PC-9 (cell line): Measurements from ENCODE around the gene ZNF428. TPM values are rescaled to one million over a fixed set of nuclear protein-coding genes. Genes with fewer than 3 reads are reported as not detected.

Source experiments
- BruUV-seq: library from RNA; stranded (reverse); fragments of 400-500 nt; replicated peaks from 2 replicates; lab custom pipeline; 2021; lab: Mats Ljungman, UMichigan
- CTCF ChIA-PET: fragments of 300-600 bp; sonication (Branson Sonifier 250); formaldehyde crosslinking; loops from one replicate; lab custom pipeline; 2022; ENCODE audit warnings: antibody characterized with exemption; lab: Charles Lee
- POLR2A ChIA-PET: fragments of 300-600 bp; sonication (Branson Sonifier 250); formaldehyde crosslinking; loops from one replicate; lab custom pipeline; 2022; ENCODE audit warnings: antibody characterized with exemption; ENCODE audit not compliant: unreplicated experiment; lab: Charles Lee
- DNase-seq, 2 experiments: peaks; one replicate each; pipeline versions ENCODE4 v3.0.0 to v3.0.0-alpha.2; 2015 to 2022; ENCODE audit warnings: mixed read lengths in 1 of 2
- H2AFZ ChIP-seq: fragments of 200-600 bp; sonication (generic); 2 replicates; pipeline ENCODE4 v1.8.1; 2017; ENCODE audit warnings: antibody characterized with exemption
- H3F3A ChIP-seq: fragments of 200-600 bp; sonication (generic); 2 replicates; pipeline ENCODE4 v1.8.1; 2017; ENCODE audit warnings: antibody characterized with exemption, mild to moderate bottlenecking, low read depth; ENCODE audit not compliant: insufficient read depth
- H3K27ac ChIP-seq: fragments of 200-600 bp; sonication (generic); 2 replicates; pipeline ENCODE4 v1.6.1; 2016; ENCODE audit warnings: mixed run types
- H3K27me3 ChIP-seq: fragments of 200-600 bp; sonication (generic); 2 replicates; pipeline ENCODE4 v1.6.1; 2016; ENCODE audit warnings: low read depth, mixed run types; ENCODE audit not compliant: insufficient read depth
- H3K36me3 ChIP-seq: fragments of 200-600 bp; sonication (generic); 2 replicates; pipeline ENCODE4 v1.6.1; 2016; ENCODE audit warnings: low read depth, mixed run types
- H3K4me1 ChIP-seq: fragments of 200-600 bp; sonication (generic); replicated peaks from 2 replicates; pipeline ENCODE4 v1.6.1; 2016; ENCODE audit warnings: mixed run types; ENCODE audit not compliant: insufficient read depth
- H3K4me2 ChIP-seq: fragments of 200-600 bp; sonication (generic); 2 replicates; pipeline ENCODE4 v1.6.1; 2017; ENCODE audit warnings: mixed run types
- H3K4me3 ChIP-seq: fragments of 200-600 bp; sonication (generic); 2 replicates; pipeline ENCODE4 v1.6.1; 2016; ENCODE audit warnings: mixed run types
- H3K79me2 ChIP-seq: fragments of 200-600 bp; sonication (generic); 2 replicates; pipeline ENCODE4 v1.6.1; 2017; ENCODE audit warnings: low read depth, mixed run types
- H3K9me2 ChIP-seq: fragments of 200-600 bp; sonication (generic); 2 replicates; pipeline ENCODE4 v1.8.1; 2017; ENCODE audit warnings: mild to moderate bottlenecking; ENCODE audit not compliant: insufficient read depth
- H3K9me3 ChIP-seq: fragments of 200-600 bp; sonication (generic); 2 replicates; pipeline ENCODE4 v1.8.1; 2016; ENCODE audit warnings: low read depth; ENCODE audit not compliant: insufficient read depth
- H4K20me1 ChIP-seq: fragments of 200-600 bp; sonication (generic); 2 replicates; pipeline ENCODE4 v1.8.1; 2017; ENCODE audit not compliant: insufficient read depth
- CTCF ChIP-seq: fragments of 200-600 bp; sonication (generic); conservative IDR thresholded peaks from 2 replicates; pipeline ENCODE4 v1.6.1; 2017; ENCODE audit warnings: mixed run types, antibody characterized with exemption, mild to moderate bottlenecking, moderate library complexity
- EZH2 ChIP-seq: fragments of 200-600 bp; sonication (generic); IDR thresholded peaks from 2 replicates; pipeline ENCODE4 v1.8.0; 2017; ENCODE audit warnings: antibody characterized with exemption, low read depth
- intact Hi-C: fragments of 100-400 bp; cut with micrococcal nuclease; formaldehyde crosslinking; loops from one replicate; pipeline ENCODE4 v1.10.0; 2022; ENCODE audit not compliant: unreplicated experiment
- total RNA-seq: library from RNA; stranded (reverse); gene quantifications from 2 replicates; pipeline ENCODE4 v1.2.3, GENCODE V29; 2021

ZNF428 gene
- total RNA-seq, 1 experiment from 2014 or later: 46.6 TPM

GRCh38 chr19:43596842-43597461 is 22.5 kb downstream of the ZNF428 start:
- no peaks in the 10 kb centered on the region for H3K9me3 ChIP-seq
- peak overlapping the region; percentile 83 for H3K27ac ChIP-seq
- peak overlapping the region; percentile 97 for H3K4me2 ChIP-seq
- peak overlapping the region; percentile 88 for H2AFZ ChIP-seq
- 0 out of 2 replicates have a peak, but pooled peaks cover 7% of the 10 kb centered on the region for H3K36me3 ChIP-seq
- intact Hi-C loops: loop anchor here (1.0 to 10.0 kb wide), 5 partner anchors 22 to 188 kb away; partner anchors contain the start of genes PINLYP, XRCC1 and ZNF428
- peak in 1 of 2 experiments; percentile 9 for DNase-seq
- peaks cover 12% of the 10 kb centered on the region; the same call in 1 of the 2 replicates for H3F3A ChIP-seq
- no peaks in the 10 kb centered on the region for H3K9me2 ChIP-seq
- ChIA-PET CTCF (interaction anchor here (1.2 to 1.5 kb wide), 2 partner anchors 39 to 78 kb away, joined by 3 to 4 read pairs; no protein-coding TSS in a partner anchor), POLR2A (interaction anchor here (0.7 kb wide), 1 partner anchor 20 kb away, joined by 6 read pairs; no protein-coding TSS in a partner anchor)
- peaks cover 48% of the 10 kb centered on the region for H3K79me2 ChIP-seq
- TF ChIP-seq EZH2 (no peak), CTCF (no peak)
- H3K4me1 ChIP-seq: peaks cover 15% of the 10 kb centered on the region
- TSS peak; percentile 19 for BruUV-seq
- no peaks in the 10 kb centered on the region for H3K27me3 ChIP-seq
- peak overlapping the region; percentile 92 for H3K4me3 ChIP-seq
- H4K20me1 ChIP-seq: peaks cover 10% of the 10 kb centered on the region

- CTCF ChIA-PET: interaction anchor here (0.6 to 1.5 kb wide), 5 partner anchors 22 to 140 kb away, joined by 3 to 5 read pairs (median 4); partner anchors contain the start of gene PLAUR
- H3K4me3 ChIP-seq: peak within 1 kb of the TSS; percentile 94
- H3F3A ChIP-seq: peaks cover 12% of the 10 kb centered on the region; the same call in 1 of the 2 replicates
- peaks cover 15% of the 10 kb centered on the region for H3K4me1 ChIP-seq
- TF ChIP-seq EZH2 (no peak), CTCF (no peak)
- H3K36me3 ChIP-seq: 0 out of 2 replicates have a peak, but pooled peaks cover 7% of the 10 kb centered on the region
- no peaks in the 10 kb centered on the region for H3K9me2 ChIP-seq
- H3K27me3 ChIP-seq: no peaks in the 10 kb centered on the region
- peak within 1 kb of the TSS; percentile 88 for H2AFZ ChIP-seq
- POLR2A ChIA-PET: interaction anchor here (0.5 to 1.2 kb wide), 9 partner anchors 9 to 1367 kb away, joined by 4 to 15 read pairs (median 5); partner anchors contain the start of gene ZNF283
- peaks cover 10% of the 10 kb centered on the region for H4K20me1 ChIP-seq
- DNase-seq: peak; percentile 96 to 100
- H3K9me3 ChIP-seq: no peaks in the 10 kb centered on the region
- intact Hi-C loops: loop anchor here (1.0 to 10.0 kb wide), 6 partner anchors 21 to 213 kb away; partner anchors contain the start of genes PINLYP, XRCC1 and ZNF428
- H3K27ac ChIP-seq: peak within 1 kb of the TSS; percentile 83
- peak within 1 kb of the TSS; percentile 98 for H3K4me2 ChIP-seq
- H3K79me2 ChIP-seq: peaks cover 48% of the 10 kb centered on the region
- BruUV-seq: no TSS peak
These were observed 23.2 kb downstream of the ZNF428 start, which contains the start of the genes IRGQ and ZNF576 for GRCh38 chr19:43595999-43596841. IRGQ (minus strand) TSS chr19:43596134; CDS start chr19:43595338, 796 bp downstream. ZNF576 (plus strand) TSS chr19:43596595; CDS start chr19:43597109, 514 bp downstream.
